ENCODE data around the gene LEF1. TPM values are rescaled to one million over a fixed set of nuclear protein-coding genes. Genes with fewer than 3 reads are reported as not detected.

Gene LEF1
- total and polyA plus RNA-seq, 2 of the 8 experiments (the other 6 are each of a cell fraction or from before 2014, with no cell fraction given): 2.6 to 5.2 TPM

- Histone ChIP-seq H3K79me2 (ENCODE audit: control insufficient read depth in 1 of 2, insufficient read depth in 2 of 2, low read length in 2 of 2) (no peaks in the 10 kb centered on the region), H2BK20ac (ENCODE audit: low read length) (no peak overlapping the region), H3K27ac (ENCODE audit: low read depth, low read length) (no peak overlapping the region), H4K8ac (ENCODE audit: extremely low read depth, insufficient read depth, low read length) (no peak overlapping the region), H4K5ac (ENCODE audit: insufficient read length, low read depth, low read length) (no peak overlapping the region), H3K9me3 (ENCODE audit: insufficient read depth in 2 of 2, low read depth in 1 of 2, low read length in 1 of 2) (no peaks in the 10 kb centered on the region), H3K9ac (replicated peaks in 1 of 4; ENCODE audit: extremely low read depth in 1 of 4, low read depth in 3 of 4, low read length in 3 of 4) (no peak overlapping the region), H3K4me2 (ENCODE audit: insufficient read depth in 1 of 2, low read depth in 2 of 2, low read length in 2 of 2) (no peak overlapping the region), H2BK12ac (ENCODE audit: low read depth, low read length) (no peak overlapping the region), H2BK15ac (ENCODE audit: low read length) (no peak overlapping the region), H3K4ac (replicated peaks; ENCODE audit: insufficient read length, low read depth, low read length) (no peak overlapping the region), H3K27me3 (replicated peaks in 1 of 4; ENCODE audit: control insufficient read depth in 3 of 4, extremely low read depth in 1 of 4, insufficient read depth in 3 of 4, low read length in 3 of 4) (no peaks in the 10 kb centered on the region), H3K79me1 (ENCODE audit: low read depth, low read length) (no peaks in the 10 kb centered on the region), H3K18ac (ENCODE audit: extremely low read depth, low read length) (no peak overlapping the region), H3K36me3 (ENCODE audit: control insufficient read depth in 2 of 4, insufficient read depth in 4 of 4, low read length in 3 of 4) (peaks cover 3 to 14% (median 9%) of the 10 kb centered on the region in 4 experiments; a peak in 6 of 8 replicates), H3K56ac (replicated peaks; ENCODE audit: insufficient read length, low read depth, low read length) (no peak overlapping the region), H3K4me1 (replicated peaks in 1 of 4; ENCODE audit: control insufficient read depth in 3 of 4, insufficient read depth in 4 of 4, low read length in 3 of 4) (no peaks in the 10 kb centered on the region), H2AK5ac (ENCODE audit: low read depth, low read length) (no peak overlapping the region), H2BK5ac (ENCODE audit: low read depth, low read length) (no peak overlapping the region), H3K4me3 (ENCODE audit: extremely low read depth in 1 of 4, insufficient read depth in 2 of 4, low read depth in 3 of 4, low read length in 4 of 4) (no peak overlapping the region), H3K14ac (ENCODE audit: insufficient read length) (no peak overlapping the region), H4K91ac (replicated peaks; ENCODE audit: insufficient read length, low read length) (no peak overlapping the region), H2AFZ (ENCODE audit: low read length) (no peak overlapping the region), H2BK120ac (replicated peaks; ENCODE audit: low read depth, low read length) (no peak overlapping the region), H4K20me1 (replicated peaks in 1 of 2; ENCODE audit: control insufficient read depth in 1 of 2, insufficient read depth in 2 of 2, low read length in 2 of 2) (no peaks in the 10 kb centered on the region), H3K23me2 (ENCODE audit: low read depth, low read length) (no peaks in the 10 kb centered on the region), H3K23ac (ENCODE audit: insufficient read length) (no peak overlapping the region)
- ChIA-PET POLR2A (ENCODE audit: partially characterized antibody) (interaction anchor here (0.6 to 0.9 kb wide), 3 partner anchors 10 to 396 kb away, joined by 3 to 6 read pairs (median 3); no protein-coding TSS in a partner anchor), CTCF (ENCODE audit: partially characterized antibody) (interaction anchor here (0.6 to 1.9 kb wide), 5 partner anchors 9 to 1349 kb away, joined by 3 to 10 read pairs (median 4); no protein-coding TSS in a partner anchor)
- no peak for DNase-seq (ENCODE audit: low read depth in 1 of 2, low spot score in 2 of 2)
- no peak for TF ChIP-seq KDM5A (IDR thresholded peaks at IDR 0.05; ENCODE audit: low read length)
- TF ChIP-seq GTF2F1 (IDR thresholded peaks at IDR 0.05; ENCODE audit: borderline replicate concordance, low read depth, low read length): no peak
- no peak for TF ChIP-seq CTCF (IDR thresholded peaks at IDR 0.05; ENCODE audit: control extremely low read depth in 1 of 3, insufficient read depth in 1 of 3, low read depth in 1 of 3, low read length in 3 of 3)
- no peak for TF ChIP-seq CBX8 (IDR thresholded peaks at IDR 0.05; ENCODE audit: borderline replicate concordance, low read depth, low read length)
- no peak for TF ChIP-seq POU5F1 (IDR thresholded peaks at IDR 0.05; ENCODE audit: low read depth, low read length)
- TF ChIP-seq JUND (IDR thresholded peaks at IDR 0.05; ENCODE audit: low read length): no peak
- TF ChIP-seq PHF8 (conservative IDR thresholded peaks at IDR 0.05; ENCODE audit: low read depth, low read length): no peak
- no peak for TF ChIP-seq SRF (IDR thresholded peaks at IDR 0.05; ENCODE audit: low read depth, low read length)
- TF ChIP-seq EP300 (IDR thresholded peaks at IDR 0.05; ENCODE audit: borderline replicate concordance in 1 of 2, low read depth in 2 of 2, low read length in 2 of 2): no peak
- no peak for FAIRE-seq
- WGBS, 2 experiments (ENCODE audit: extremely low coverage in 1 of 2, insufficient coverage in 1 of 2, insufficient read length in 1 of 2, insufficient replicate concordance in 2 of 2, low coverage in 1 of 2, low lambda C conversion rate in 2 of 2, missing lambda C conversion rate in 1 of 2): 86% methylated on average over 7 of the region's 7 CpGs; no CpG with 5 or more reads in 1 of the 2 experiments
Measured at GRCh38 chr4:108036213-108036612, 132.5 kb downstream of the LEF1 start.

Measured in H1 (cell line).